ENCODE results near the gene TTC23. TPM values are rescaled to one million over a fixed set of nuclear protein-coding genes. Genes with fewer than 3 reads are reported as not detected.

The TTC23 gene
- total and polyA plus RNA-seq, 4 donors = 8.3 to 33.6 (median 20.3) TPM

DNA sequence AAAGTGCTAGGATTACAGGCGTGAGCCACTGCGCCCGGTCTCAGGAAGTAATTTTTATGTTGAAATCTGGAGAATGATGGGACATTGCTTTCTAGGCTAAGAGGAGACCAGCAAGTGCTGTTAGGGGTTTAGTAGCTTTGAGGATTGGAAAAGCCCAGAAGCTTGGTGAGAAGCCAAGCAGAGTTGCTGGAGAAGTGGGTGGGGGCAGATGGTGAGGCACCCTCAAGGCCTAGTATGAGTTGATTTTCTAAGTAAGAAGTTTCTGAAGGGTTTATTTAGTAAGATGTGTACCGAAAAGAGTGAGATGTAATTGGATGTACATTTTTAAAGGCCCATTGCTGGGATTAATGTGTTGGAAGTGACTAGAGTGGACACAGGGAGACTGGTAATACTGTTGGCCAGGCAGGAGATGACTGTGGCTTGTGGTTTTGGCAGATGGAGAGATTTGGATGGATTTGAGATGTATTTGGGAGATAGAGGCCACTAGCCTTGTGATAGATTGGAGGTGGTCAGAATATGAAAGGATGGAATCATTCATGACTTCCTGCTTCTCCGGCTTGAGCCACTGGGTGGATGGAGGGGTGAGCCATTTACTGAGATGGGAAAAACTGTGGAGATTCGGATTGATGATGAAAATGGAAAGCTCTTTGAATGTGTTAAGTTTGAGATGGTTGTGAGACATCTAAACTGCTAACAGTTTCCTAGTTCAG, 4.2 kb upstream of the TTC23 start:
- WGBS, 2 donors = 94 to 95% methylated on average over 6 of the region's 6 CpGs
- H3K9me3 ChIP-seq (ENCODE audit: control insufficient read depth, low read length) = no peaks in the 10 kb centered on the region
- H3K27ac ChIP-seq (ENCODE audit: low read depth in 1 of 2, low read length in 2 of 2) = no peak overlapping the region
- no peak overlapping the region for H3K4me3 ChIP-seq (ENCODE audit: low read length in 2 of 2)
- no peaks in the 10 kb centered on the region for H3K27me3 ChIP-seq (ENCODE audit: control insufficient read depth in 1 of 2, insufficient read depth in 2 of 2, low read length in 1 of 2)
- H3K36me3 ChIP-seq (ENCODE audit: control insufficient read depth in 1 of 2, insufficient read depth in 2 of 2, low read length in 1 of 2) = no peaks in the 10 kb centered on the region
- DNase-seq = no peak
- H3K4me1 ChIP-seq (ENCODE audit: control insufficient read depth in 1 of 2, insufficient read depth in 2 of 2, low read length in 2 of 2) = no peaks in the 10 kb centered on the region
- ATAC-seq (ENCODE audit: low FRiP score) = no peak
- intact Hi-C loops (cut with DNase I) = loop anchor here in 1 of 2 donors (5.0 kb wide), 1 partner anchor 76 kb away; no protein-coding TSS in a partner anchor

DNA sequence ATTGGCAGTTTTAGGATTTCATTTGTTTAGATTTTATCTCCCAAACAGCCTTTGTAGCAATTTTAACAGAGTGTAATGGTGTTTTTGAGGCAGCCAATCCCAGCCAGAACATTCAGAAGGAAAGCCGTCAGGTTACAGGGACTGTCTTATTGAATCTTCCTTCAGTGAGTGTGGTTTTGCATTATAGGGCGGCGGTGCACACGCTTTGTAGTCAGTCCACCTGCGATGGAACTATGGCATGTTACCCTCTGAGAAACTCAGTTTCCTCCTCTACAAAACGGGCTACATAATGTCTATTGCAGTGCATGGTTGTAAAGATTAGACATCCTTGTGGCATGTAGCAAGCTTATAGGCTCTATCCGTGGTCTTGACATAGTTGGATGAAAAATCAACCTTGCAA, 2.9 kb upstream of the TTC23 start:
- no peak for ATAC-seq (ENCODE audit: low FRiP score)
- H3K27ac ChIP-seq (ENCODE audit: low read depth in 1 of 2, low read length in 2 of 2) = no peak overlapping the region
- H3K9me3 ChIP-seq (ENCODE audit: control insufficient read depth, low read length) = no peaks in the 10 kb centered on the region
- peaks cover 0 to 1% of the 10 kb centered on the region in 2 donors for H3K4me1 ChIP-seq (ENCODE audit: control insufficient read depth in 1 of 2, insufficient read depth in 2 of 2, low read length in 2 of 2)
- intact Hi-C loops (cut with DNase I) = loop anchor here in 1 of 2 donors (5.0 kb wide), 1 partner anchor 75 kb away; no protein-coding TSS in a partner anchor
- no peaks in the 10 kb centered on the region for H3K27me3 ChIP-seq (ENCODE audit: control insufficient read depth in 1 of 2, insufficient read depth in 2 of 2, low read length in 1 of 2)
- 81% methylated on average over 7 of the region's 7 CpGs for WGBS, 2 donors
- no peaks in the 10 kb centered on the region for H3K36me3 ChIP-seq (ENCODE audit: control insufficient read depth in 1 of 2, insufficient read depth in 2 of 2, low read length in 1 of 2)
- no peak for DNase-seq
- peak overlapping the region in 1 of 2 donors; percentile 87 for H3K4me3 ChIP-seq (ENCODE audit: low read length in 2 of 2)

DNA sequence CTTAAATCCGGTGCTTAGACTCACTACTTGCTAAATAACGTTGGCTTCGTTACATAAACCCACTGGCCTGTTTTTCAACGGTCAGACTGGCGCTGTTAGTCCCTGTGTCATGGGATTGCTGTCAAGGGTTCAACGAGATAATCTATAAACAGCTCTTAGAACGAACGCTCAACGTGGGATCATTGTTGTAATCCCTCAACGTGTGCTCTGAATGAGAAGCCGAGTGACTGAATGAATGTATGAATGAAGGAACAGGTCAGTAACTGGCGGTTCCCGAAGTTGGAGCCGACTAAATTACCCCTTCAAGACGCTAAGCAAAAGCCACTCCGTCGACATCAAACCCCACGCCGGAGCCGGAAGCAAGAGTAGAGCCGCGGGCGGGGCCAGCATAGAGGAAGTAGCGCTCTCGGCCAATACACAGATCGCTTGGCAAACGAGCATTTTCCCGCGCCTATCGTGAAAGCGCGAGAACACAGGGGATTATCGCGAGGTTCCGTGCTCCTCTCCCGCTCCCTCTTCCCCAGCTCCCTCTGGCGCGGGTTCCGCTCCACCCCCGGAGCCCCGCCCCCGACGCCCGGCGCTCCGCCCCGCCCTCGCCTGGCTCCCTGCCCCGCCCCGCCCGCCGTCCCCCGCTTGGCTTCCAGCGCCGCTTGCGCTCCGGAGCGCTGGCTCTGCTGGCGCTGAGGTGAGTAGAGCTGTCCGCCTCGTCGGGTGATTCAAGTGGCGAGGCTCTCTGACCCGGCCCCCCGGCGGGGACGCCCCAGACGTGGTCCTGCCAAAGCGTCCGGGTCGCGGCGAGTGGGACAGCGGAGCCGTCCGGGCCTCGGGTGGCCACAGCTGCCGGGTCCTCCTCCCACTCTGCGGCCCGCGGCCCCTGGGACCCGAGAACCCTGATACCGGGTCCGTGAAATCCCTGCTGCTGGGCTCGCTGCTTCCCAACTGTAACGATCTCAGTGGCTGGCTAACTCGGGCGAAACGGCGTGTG, 1.8 kb upstream of the TTC23 start, which contains the start of gene LRRC28:
TSS of gene LRRC28 (plus strand) at position 625 of the 985 bp plus-strand sequence. CDS start 4,477 bp downstream, outside the sequence.
- 0 to 1% methylated on average over 84 to 90 of the region's 90 CpGs for WGBS, 2 donors
- no peaks in the 10 kb centered on the region for H3K27me3 ChIP-seq (ENCODE audit: control insufficient read depth in 1 of 2, insufficient read depth in 2 of 2, low read length in 1 of 2)
- DNase-seq = peak; percentile 99
- H3K27ac ChIP-seq (ENCODE audit: low read depth in 1 of 2, low read length in 2 of 2) = peak within 1 kb of the TSS; percentile 61 to 98
- no peaks in the 10 kb centered on the region for H3K36me3 ChIP-seq (ENCODE audit: control insufficient read depth in 1 of 2, insufficient read depth in 2 of 2, low read length in 1 of 2)
- ATAC-seq (ENCODE audit: low FRiP score) = peak; percentile 96
- H3K9me3 ChIP-seq (ENCODE audit: control insufficient read depth, low read length) = no peaks in the 10 kb centered on the region
- H3K4me1 ChIP-seq (ENCODE audit: control insufficient read depth in 1 of 2, insufficient read depth in 2 of 2, low read length in 2 of 2) = peaks cover 0 to 1% of the 10 kb centered on the region in 2 donors
- peak within 1 kb of the TSS; percentile 87 to 89 for H3K4me3 ChIP-seq (ENCODE audit: low read length in 2 of 2)
- intact Hi-C loops (cut with DNase I) = loop anchor here in 1 of 2 donors (5.0 kb wide), 1 partner anchor 74 kb away; no protein-coding TSS in a partner anchor

DNA sequence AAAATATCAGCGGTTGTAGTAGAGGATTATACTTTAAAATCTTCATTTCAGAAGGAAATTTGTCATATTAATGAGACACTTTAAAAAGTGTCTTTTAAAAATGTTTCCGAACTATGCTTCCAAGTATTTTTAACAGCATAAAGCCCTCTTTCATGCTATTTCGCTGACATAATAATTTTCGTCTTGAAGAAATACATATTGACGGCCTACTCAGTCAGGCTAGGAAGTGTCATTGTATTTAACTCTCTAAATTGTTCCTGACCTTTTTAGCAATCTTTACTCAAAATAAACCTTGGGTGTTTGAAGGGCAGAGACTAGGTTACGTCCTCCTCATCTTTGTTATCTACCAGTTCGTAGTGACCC, 1.1 kb upstream of the TTC23 start:
- intact Hi-C loops (cut with DNase I) = loop anchor here in 1 of 2 donors (5.0 kb wide), 1 partner anchor 73 kb away; no protein-coding TSS in a partner anchor
- Histone ChIP-seq H3K27ac (ENCODE audit: low read depth in 1 of 2, low read length in 2 of 2) (peak overlapping the region; percentile 61 to 98), H3K9me3 (ENCODE audit: control insufficient read depth, low read length) (no peaks in the 10 kb centered on the region), H3K27me3 (ENCODE audit: control insufficient read depth in 1 of 2, insufficient read depth in 2 of 2, low read length in 1 of 2) (no peaks in the 10 kb centered on the region), H3K36me3 (ENCODE audit: control insufficient read depth in 1 of 2, insufficient read depth in 2 of 2, low read length in 1 of 2) (no peaks in the 10 kb centered on the region), H3K4me3 (ENCODE audit: low read length in 2 of 2) (peak overlapping the region; percentile 61 to 89), H3K4me1 (ENCODE audit: control insufficient read depth in 1 of 2, insufficient read depth in 2 of 2, low read length in 2 of 2) (peaks cover 0 to 1% of the 10 kb centered on the region in 2 donors)
- ATAC-seq (ENCODE audit: low FRiP score) = no peak
- DNase-seq = no peak
- 4 to 6% methylated on average over 7 of the region's 7 CpGs for WGBS, 2 donors

DNA sequence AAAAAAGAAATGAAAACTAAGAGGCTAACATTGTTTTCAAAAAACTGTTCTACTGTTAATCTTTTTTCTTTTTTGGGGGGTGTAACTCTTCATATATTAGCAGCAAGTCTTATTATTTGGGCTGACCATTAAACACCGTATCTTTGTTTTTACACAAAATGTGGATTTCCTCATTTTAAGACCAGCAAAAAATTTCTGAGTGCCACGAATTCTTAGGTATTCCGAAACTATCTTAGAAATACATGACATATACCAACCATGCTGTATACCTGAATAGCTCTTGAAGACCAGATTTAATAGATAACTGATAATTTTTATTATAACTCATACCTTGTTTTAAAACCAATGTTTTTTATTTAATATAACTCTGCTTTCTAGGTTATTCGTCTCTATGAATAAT, 620 bp upstream of the TTC23 start:
- no peaks in the 10 kb centered on the region for H3K9me3 ChIP-seq (ENCODE audit: control insufficient read depth, low read length)
- peaks cover 0 to 1% of the 10 kb centered on the region in 2 donors for H3K4me1 ChIP-seq (ENCODE audit: control insufficient read depth in 1 of 2, insufficient read depth in 2 of 2, low read length in 2 of 2)
- H3K27me3 ChIP-seq (ENCODE audit: control insufficient read depth in 1 of 2, insufficient read depth in 2 of 2, low read length in 1 of 2) = no peaks in the 10 kb centered on the region
- intact Hi-C loops (cut with DNase I) = loop anchor here in 1 of 2 donors (5.0 kb wide), 1 partner anchor 73 kb away; no protein-coding TSS in a partner anchor
- 8 to 9% methylated on average over 4 of the region's 4 CpGs for WGBS, 2 donors
- ATAC-seq (ENCODE audit: low FRiP score) (no peak), DNase-seq (no peak)
- peak overlapping the region in 1 of 2 donors; percentile 99 for H3K4me3 ChIP-seq (ENCODE audit: low read length in 2 of 2)
- no peaks in the 10 kb centered on the region for H3K36me3 ChIP-seq (ENCODE audit: control insufficient read depth in 1 of 2, insufficient read depth in 2 of 2, low read length in 1 of 2)
- no peak overlapping the region for H3K27ac ChIP-seq (ENCODE audit: low read depth in 1 of 2, low read length in 2 of 2)

DNA sequence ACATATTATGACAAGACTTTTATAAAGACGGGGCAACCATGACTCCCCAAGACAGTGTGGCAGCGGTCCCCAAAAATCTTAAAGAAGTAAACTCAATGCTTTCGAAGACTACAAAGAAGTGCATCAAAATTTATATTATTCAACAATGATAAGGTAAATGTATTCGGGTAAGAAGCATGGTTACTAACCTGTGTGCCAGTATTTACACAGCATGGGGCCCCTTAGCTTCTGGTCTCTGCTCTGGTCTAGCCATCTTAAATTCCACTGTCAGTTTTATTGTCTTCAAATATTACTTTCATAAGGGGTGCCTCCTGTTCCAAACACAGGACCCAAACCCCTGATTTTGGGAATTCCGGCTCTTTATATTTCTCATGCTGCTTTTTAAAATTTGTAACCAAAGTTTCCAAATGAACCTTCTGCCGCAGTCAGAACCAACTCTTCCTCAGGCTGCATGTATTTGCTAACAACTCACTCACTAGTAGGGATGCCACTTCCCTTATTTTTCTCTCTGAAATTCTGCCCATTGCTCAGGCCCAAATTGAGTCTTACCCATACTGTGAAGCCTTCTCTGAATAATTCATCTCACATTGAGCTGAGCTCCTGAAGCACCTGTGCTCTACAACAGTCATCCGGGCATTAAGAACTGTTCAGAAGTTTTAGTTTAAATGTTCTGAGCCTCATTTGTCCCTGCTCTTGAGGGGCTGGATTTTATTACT, 1.2 kb downstream of the TTC23 start:
- Histone ChIP-seq H3K9me3 (ENCODE audit: control insufficient read depth, low read length) (no peaks in the 10 kb centered on the region), H3K4me3 (ENCODE audit: low read length in 2 of 2) (peak overlapping the region in 1 of 2 donors; percentile 99), H3K27ac (ENCODE audit: low read depth in 1 of 2, low read length in 2 of 2) (no peak overlapping the region), H3K4me1 (ENCODE audit: control insufficient read depth in 1 of 2, insufficient read depth in 2 of 2, low read length in 2 of 2) (peaks cover 0 to 1% of the 10 kb centered on the region in 2 donors), H3K36me3 (ENCODE audit: control insufficient read depth in 1 of 2, insufficient read depth in 2 of 2, low read length in 1 of 2) (no peaks in the 10 kb centered on the region), H3K27me3 (ENCODE audit: control insufficient read depth in 1 of 2, insufficient read depth in 2 of 2, low read length in 1 of 2) (no peaks in the 10 kb centered on the region)
- DNase-seq = no peak
- 63 to 66% methylated on average over 7 of the region's 7 CpGs for WGBS, 2 donors
- ATAC-seq (ENCODE audit: low FRiP score) = no peak
- intact Hi-C loops (cut with DNase I) = no loop called here

DNA sequence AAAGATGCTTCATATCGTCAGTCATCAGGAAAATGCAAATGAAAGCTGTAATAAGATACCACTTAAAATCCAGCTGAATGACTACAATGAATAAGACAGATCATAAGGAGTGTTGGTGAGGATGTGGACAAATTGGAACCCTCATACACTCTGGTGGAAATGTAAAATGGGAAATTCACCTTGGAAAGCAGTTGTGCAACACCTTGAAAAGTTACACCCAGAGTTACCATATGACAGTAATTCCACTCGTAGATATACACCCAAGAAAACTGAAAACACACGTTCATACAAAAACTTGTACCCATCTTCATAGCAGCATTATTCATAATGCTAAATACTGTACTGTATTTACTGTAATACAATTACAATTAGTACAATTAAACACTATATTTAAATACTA, 2.3 kb downstream of the TTC23 start:
- intact Hi-C loops (cut with DNase I) = no loop called here
- Histone ChIP-seq H3K9me3 (ENCODE audit: control insufficient read depth, low read length) (no peaks in the 10 kb centered on the region), H3K27me3 (ENCODE audit: control insufficient read depth in 1 of 2, insufficient read depth in 2 of 2, low read length in 1 of 2) (no peaks in the 10 kb centered on the region), H3K4me1 (ENCODE audit: control insufficient read depth in 1 of 2, insufficient read depth in 2 of 2, low read length in 2 of 2) (peaks cover 0 to 1% of the 10 kb centered on the region in 2 donors), H3K27ac (ENCODE audit: low read depth in 1 of 2, low read length in 2 of 2) (no peak overlapping the region), H3K4me3 (ENCODE audit: low read length in 2 of 2) (no peak overlapping the region), H3K36me3 (ENCODE audit: control insufficient read depth in 1 of 2, insufficient read depth in 2 of 2, low read length in 1 of 2) (no peaks in the 10 kb centered on the region)
- DNase-seq (no peak), ATAC-seq (ENCODE audit: low FRiP score) (no peak)
- WGBS, 2 donors = 76 to 78% methylated on average over 3 of the region's 3 CpGs

DNA sequence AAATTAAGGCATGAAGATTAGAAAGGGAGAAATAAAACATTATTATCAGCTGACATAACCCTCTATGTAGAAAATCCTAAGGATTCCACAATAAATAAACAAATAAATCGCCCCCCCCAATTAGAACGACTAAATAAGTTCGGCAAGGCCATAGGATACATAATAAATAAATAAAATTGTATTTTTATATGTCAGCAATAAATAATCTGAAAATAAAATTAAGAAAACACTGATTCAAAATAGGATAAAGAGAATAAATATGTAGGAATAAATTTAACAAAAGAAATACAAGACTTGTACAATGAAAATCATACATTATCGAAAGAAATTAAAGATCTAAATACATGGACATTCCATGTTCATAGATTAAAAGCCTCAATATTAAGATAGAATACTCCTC, 5.1 kb downstream of the TTC23 start:
- Histone ChIP-seq H3K27ac (ENCODE audit: low read depth in 1 of 2, low read length in 2 of 2) (no peak overlapping the region), H3K27me3 (ENCODE audit: control insufficient read depth in 1 of 2, insufficient read depth in 2 of 2, low read length in 1 of 2) (no peaks in the 10 kb centered on the region), H3K36me3 (ENCODE audit: control insufficient read depth in 1 of 2, insufficient read depth in 2 of 2, low read length in 1 of 2) (peaks cover 0 to 2% of the 10 kb centered on the region in 2 donors), H3K4me3 (ENCODE audit: low read length in 2 of 2) (no peak overlapping the region), H3K4me1 (ENCODE audit: control insufficient read depth in 1 of 2, insufficient read depth in 2 of 2, low read length in 2 of 2) (peaks cover 0 to 1% of the 10 kb centered on the region in 2 donors), H3K9me3 (ENCODE audit: control insufficient read depth, low read length) (no peaks in the 10 kb centered on the region)
- 88 to 92% methylated on average over 4 of the region's 4 CpGs for WGBS, 2 donors
- ATAC-seq (ENCODE audit: low FRiP score) (no peak), DNase-seq (no peak)
- intact Hi-C loops (cut with DNase I) = no loop called here

Data from aorta (tissue), 5 donors.